Measurements from ENCODE around the gene BET1L. TPM values are rescaled to one million over a fixed set of nuclear protein-coding genes. Genes with fewer than 3 reads are reported as not detected.

The BET1L gene, protein sequence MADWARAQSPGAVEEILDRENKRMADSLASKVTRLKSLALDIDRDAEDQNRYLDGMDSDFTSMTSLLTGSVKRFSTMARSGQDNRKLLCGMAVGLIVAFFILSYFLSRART
- total RNA-seq (2014; rRNA removed) (12.6 and 14.4 TPM in 2 replicates), Bru-seq, nascent RNA (percentile 58 among the genes with signal in this experiment), BruChase-seq, experiment 1, labeled RNA remaining after a 6-hour chase (percentile 68 among the genes with signal in this experiment), BruChase-seq, experiment 2, labeled RNA remaining after a 2-hour chase (percentile 75 among the genes with signal in this experiment)
- long read RNA-seq, transcript BET1L-201 (3 exons, 2,916 nt): minor isoform, 5 of 166 reads
- long read RNA-seq, transcript BET1L-203 (4 exons, 2,819 nt): major isoform, 32 of 166 reads
- long read RNA-seq, partial matches to known transcripts: 41 of 166 reads
- long read RNA-seq, other reads (novel, unspliced or antisense): 88 of 166 reads

DNA sequence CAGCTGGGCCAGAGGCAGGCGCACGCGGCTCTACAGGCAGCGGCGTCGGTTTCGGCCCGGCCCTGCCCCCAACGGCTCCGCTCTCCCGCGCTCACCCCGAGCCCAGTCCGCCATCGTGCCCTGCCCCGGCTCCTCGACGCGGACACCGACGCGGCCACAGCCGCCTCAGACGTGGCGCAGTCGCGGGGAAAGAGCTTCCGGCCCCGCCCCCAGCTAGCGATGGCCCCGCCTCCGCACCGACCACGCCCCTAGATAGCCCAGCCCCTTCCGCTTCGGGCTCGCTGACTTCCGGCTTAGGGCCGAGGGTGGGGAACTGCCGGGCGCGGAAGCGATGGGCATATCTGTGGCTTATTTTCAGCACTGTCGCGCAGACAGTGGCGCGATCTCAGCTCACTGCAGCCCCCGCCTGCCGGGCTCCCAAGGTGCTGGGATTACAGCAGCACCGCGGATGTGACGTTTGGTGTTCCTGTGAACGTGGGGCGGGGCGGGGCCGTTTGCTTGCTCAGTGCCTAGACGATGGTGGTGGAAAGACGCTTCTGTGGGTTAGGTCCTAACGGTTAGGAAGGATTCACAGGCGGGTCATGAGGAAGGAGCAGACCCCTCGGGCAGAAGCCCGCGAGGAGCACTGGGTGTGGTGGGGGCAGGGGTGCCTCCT, at the start of gene BET1L, which contains the start of gene RIC8A:
BET1L (minus strand) TSS at position 192 of the 655 bp plus-strand sequence; CDS start at position 114, 78 bp downstream.
RIC8A (plus strand) TSS at position 501 of the 655 bp plus-strand sequence. CDS start 1,147 bp downstream, outside the sequence.
- peaks cover 33% of the 10 kb centered on the region for H3K36me3 ChIP-seq (ENCODE audit: low read depth, low read length)
- ChIA-PET POLR2A (ENCODE audit: unreplicated experiment) (interaction anchor here (0.5 to 1.0 kb wide), 6 partner anchors 9 to 299 kb away, joined by 3 to 8 read pairs (median 4); no protein-coding TSS in a partner anchor), CTCF (interaction anchor here (0.7 kb wide), 1 partner anchor 9 kb away, joined by 3 read pairs; no protein-coding TSS in a partner anchor)
- peak within 1 kb of the TSS; percentile 98 for H3K27ac ChIP-seq (ENCODE audit: low read length)
- H3K9ac ChIP-seq (ENCODE audit: low read length): peak within 1 kb of the TSS; percentile 98
- H3K4me3 ChIP-seq (ENCODE audit: low read length): peak within 1 kb of the TSS; percentile 91
- peak within 1 kb of the TSS; percentile 74 for H2AFZ ChIP-seq (ENCODE audit: low read length)
- H4K20me1 ChIP-seq (ENCODE audit: low read length): no peaks in the 10 kb centered on the region
- peaks cover 61% of the 10 kb centered on the region for H3K79me2 ChIP-seq (ENCODE audit: low read length)
- intact Hi-C loops (cut with micrococcal nuclease): loop anchor here (1.0 kb wide), 1 partner anchor 29 kb away; the partner anchor contains the start of genes PSMD13 and SIRT3
- H3K4me2 ChIP-seq (ENCODE audit: low read length): peak within 1 kb of the TSS; percentile 97
- TF ChIP-seq EZH2phosphoT487 (IDR thresholded peaks at IDR 0.05; ENCODE audit: borderline replicate concordance, low read length) (no peak), EZH2 (IDR thresholded peaks at IDR 0.05; ENCODE audit: low read length, unreplicated experiment) (no peak), CTCF (conservative IDR thresholded peaks at IDR 0.05; ENCODE audit: low read depth, low read length) (no peak)
- BruUV-seq (replicated peaks): no TSS peak
- H3F3A ChIP-seq (ENCODE audit: low read length, unreplicated experiment): no peaks in the 10 kb centered on the region
- H3K27me3 ChIP-seq (ENCODE audit: low read length): no peaks in the 10 kb centered on the region
- ATAC-seq (peak; percentile 65), DNase-seq (peak; percentile 94)
- H3K9me2 ChIP-seq (replicated peaks; ENCODE audit: low read length): no peaks in the 10 kb centered on the region
- peaks cover 23% of the 10 kb centered on the region for H3K4me1 ChIP-seq (ENCODE audit: insufficient read depth, low read length)
- H3K9me3 ChIP-seq (ENCODE audit: low read length): no peaks in the 10 kb centered on the region

- H3K79me2 ChIP-seq (ENCODE audit: low read length): no peaks in the 10 kb centered on the region
- H3K4me3 ChIP-seq (ENCODE audit: low read length): no peak overlapping the region
- no peaks in the 10 kb centered on the region for H4K20me1 ChIP-seq (ENCODE audit: low read length)
- H3K4me2 ChIP-seq (ENCODE audit: low read length): no peak overlapping the region
- no TSS peak for BruUV-seq (replicated peaks)
- H3K4me1 ChIP-seq (ENCODE audit: insufficient read depth, low read length): no peaks in the 10 kb centered on the region
- intact Hi-C loops (cut with micrococcal nuclease): no loop called here
- H2AFZ ChIP-seq (ENCODE audit: low read length): no peak overlapping the region
- no peaks in the 10 kb centered on the region for H3K9me3 ChIP-seq (ENCODE audit: low read length)
- DNase-seq: no peak
- no peak overlapping the region for H3K9ac ChIP-seq (ENCODE audit: low read length)
- no peak for ATAC-seq
- H3K36me3 ChIP-seq (ENCODE audit: low read depth, low read length): peaks cover 16% of the 10 kb centered on the region; the same call in 1 of the 2 replicates
- CTCF ChIA-PET: no interaction called here
- H3K9me2 ChIP-seq (replicated peaks; ENCODE audit: low read length): no peaks in the 10 kb centered on the region
- no peaks in the 10 kb centered on the region for H3K27me3 ChIP-seq (ENCODE audit: low read length)
- POLR2A ChIA-PET (ENCODE audit: unreplicated experiment): no interaction called here
- no peaks in the 10 kb centered on the region for H3F3A ChIP-seq (ENCODE audit: low read length, unreplicated experiment)
- no peak overlapping the region for H3K27ac ChIP-seq (ENCODE audit: low read length)
- TF ChIP-seq EZH2 (IDR thresholded peaks at IDR 0.05; ENCODE audit: low read length, unreplicated experiment) (no peak), CTCF (conservative IDR thresholded peaks at IDR 0.05; ENCODE audit: low read depth, low read length) (no peak), EZH2phosphoT487 (IDR thresholded peaks at IDR 0.05; ENCODE audit: borderline replicate concordance, low read length) (no peak)
Observed at GRCh38 chr11:255816-256215, 48.6 kb upstream of the BET1L start.

Data from PC-3 (cell line).